Breast epithelium (tissue), 4 donors: ENCODE results near the gene KLRF1. TPM values are rescaled to one million over a fixed set of nuclear protein-coding genes. Genes with fewer than 3 reads are reported as not detected.

Experiments
- DNase-seq, 2 donors: peaks; one replicate each; pipeline ENCODE4 v3.0.0-alpha.2; 2019; ENCODE audit warnings: low spot score in 2 of 2
- H3K27ac ChIP-seq, 2 donors: fragments of 200-600 bp; sonication (generic) in 1 of 2; one replicate each; pipeline ENCODE4 v1.5.1; 2016 to 2019; ENCODE audit warnings: mild to moderate bottlenecking in 1 of 2
- H3K27me3 ChIP-seq, 2 donors: fragments of 200-600 bp; sonication (generic) in 1 of 2; one replicate each; pipeline versions ENCODE4 v1.5.1 to v1.6.0; 2017 to 2019; ENCODE audit warnings: control low read depth in 1 of 2, mild to moderate bottlenecking in 1 of 2
- H3K36me3 ChIP-seq: fragments of 200-600 bp; one replicate; pipeline ENCODE4 v1.5.1; 2019
- H3K4me1 ChIP-seq, 2 donors: fragments of 200-600 bp; sonication (generic); one replicate each; pipeline ENCODE4 v1.5.1; 2016 to 2019; ENCODE audit warnings: control low read depth in 1 of 2
- H3K4me3 ChIP-seq, 3 donors: fragments of 200-600 bp; sonication (generic); 1 replicate in 2 of 3; 2 replicates in 1 of 3; pipeline ENCODE4 v1.5.1; 2016 to 2019; ENCODE audit warnings: mild to moderate bottlenecking in 3 of 3, moderate library complexity in 2 of 3
- H3K9me3 ChIP-seq, 2 donors: fragments of 200-600 bp; sonication (generic) in 1 of 2; one replicate each; pipeline ENCODE4 v1.5.1; 2016 to 2019; ENCODE audit warnings: control low read depth in 1 of 2
- POLR2A ChIP-seq: fragments of 450-650 bp; IDR thresholded peaks from one replicate; pipeline ENCODE4 v1.6.1; 2016; ENCODE audit warnings: antibody characterized with exemption, mild to moderate bottlenecking, moderate library complexity
- POLR2AphosphoS5 ChIP-seq, 3 donors: sonication (generic); formaldehyde crosslinking; IDR thresholded peaks; one replicate each; pipeline ENCODE4 v1.6.1; 2017; ENCODE audit warnings: antibody characterized with exemption in 3 of 3
- intact Hi-C: fragments of 100-400 bp; cut with DNase I; formaldehyde crosslinking; loops from one replicate; pipeline ENCODE4 v1.15.1; 2023; ENCODE audit warnings: low total_unique reads
- total RNA-seq, 3 donors: library from RNA; depleted of rRNA; stranded (reverse); fragments of >200 nt; gene quantifications; one replicate each; pipeline ENCODE4 v1.1.0, GENCODE V29; 2016
- TF ChIP-seq, protein P1 (sequence below), 3 donors: fragments of 450-650 bp; IDR thresholded peaks; one replicate each; pipeline ENCODE4 v1.5.1; 2016 to 2017; ENCODE audit warnings: antibody characterized with exemption in 3 of 3, mild to moderate bottlenecking in 3 of 3, moderate library complexity in 3 of 3

Gene KLRF1
- under 1 TPM in 2 of 3 donors, not detected in 1; 0.32 to 0.44 TPM for total RNA-seq

- Histone ChIP-seq H3K36me3 (no peaks in the 10 kb centered on the region), H3K9me3 (no peaks in the 10 kb centered on the region), H3K27ac (no peak within 1 kb of the TSS), H3K27me3 (no peaks in the 10 kb centered on the region), H3K4me1 (no peaks in the 10 kb centered on the region), H3K4me3 (no peak within 1 kb of the TSS)
- no peak for DNase-seq
- TF ChIP-seq, protein P1, sequence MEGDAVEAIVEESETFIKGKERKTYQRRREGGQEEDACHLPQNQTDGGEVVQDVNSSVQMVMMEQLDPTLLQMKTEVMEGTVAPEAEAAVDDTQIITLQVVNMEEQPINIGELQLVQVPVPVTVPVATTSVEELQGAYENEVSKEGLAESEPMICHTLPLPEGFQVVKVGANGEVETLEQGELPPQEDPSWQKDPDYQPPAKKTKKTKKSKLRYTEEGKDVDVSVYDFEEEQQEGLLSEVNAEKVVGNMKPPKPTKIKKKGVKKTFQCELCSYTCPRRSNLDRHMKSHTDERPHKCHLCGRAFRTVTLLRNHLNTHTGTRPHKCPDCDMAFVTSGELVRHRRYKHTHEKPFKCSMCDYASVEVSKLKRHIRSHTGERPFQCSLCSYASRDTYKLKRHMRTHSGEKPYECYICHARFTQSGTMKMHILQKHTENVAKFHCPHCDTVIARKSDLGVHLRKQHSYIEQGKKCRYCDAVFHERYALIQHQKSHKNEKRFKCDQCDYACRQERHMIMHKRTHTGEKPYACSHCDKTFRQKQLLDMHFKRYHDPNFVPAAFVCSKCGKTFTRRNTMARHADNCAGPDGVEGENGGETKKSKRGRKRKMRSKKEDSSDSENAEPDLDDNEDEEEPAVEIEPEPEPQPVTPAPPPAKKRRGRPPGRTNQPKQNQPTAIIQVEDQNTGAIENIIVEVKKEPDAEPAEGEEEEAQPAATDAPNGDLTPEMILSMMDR (IDR thresholded peaks at IDR 0.05): no peak
- TF ChIP-seq POLR2AphosphoS5 (IDR thresholded peaks at IDR 0.05): no peak
- no peak for TF ChIP-seq POLR2A
- intact Hi-C loops: no loop called here
Measured at GRCh38 chr12:9827209-9827888, at the start of gene KLRF1. KLRF1 (plus strand) TSS chr12:9827481; CDS start chr12:9827545, 64 bp downstream.

DNA sequence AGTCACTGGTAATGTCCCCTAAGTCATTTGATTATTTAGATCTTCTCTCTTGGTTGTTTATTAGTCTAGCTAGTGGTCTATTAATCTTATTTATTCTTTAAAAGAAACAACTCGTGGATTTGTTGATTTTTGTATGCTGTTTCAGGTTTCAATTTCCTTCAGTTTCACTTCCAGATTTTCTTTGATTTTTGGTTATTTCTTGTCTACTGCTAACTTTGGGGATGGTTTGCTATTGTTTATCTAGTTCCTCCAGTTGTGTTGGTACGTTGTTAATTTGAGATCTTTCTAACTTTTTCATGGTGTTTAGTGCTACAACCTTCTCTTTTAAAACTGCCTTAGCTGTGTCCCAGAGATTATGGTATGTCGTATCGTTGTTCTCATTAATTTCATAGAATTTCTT lies 48.1 kb upstream of the KLRF1 start:
- Histone ChIP-seq H3K4me3 (no peak overlapping the region), H3K27me3 (no peaks in the 10 kb centered on the region), H3K36me3 (no peaks in the 10 kb centered on the region), H3K9me3 (no peaks in the 10 kb centered on the region), H3K4me1 (no peaks in the 10 kb centered on the region), H3K27ac (no peak overlapping the region)
- intact Hi-C loops: no loop called here
- no peak for DNase-seq
- no peak for TF ChIP-seq POLR2A
- TF ChIP-seq, protein P1 (IDR thresholded peaks at IDR 0.05): no peak
- TF ChIP-seq POLR2AphosphoS5 (IDR thresholded peaks at IDR 0.05): no peak

- DNase-seq: no peak
- Histone ChIP-seq H3K9me3 (no peaks in the 10 kb centered on the region), H3K4me1 (no peaks in the 10 kb centered on the region), H3K36me3 (no peaks in the 10 kb centered on the region), H3K27ac (no peak overlapping the region), H3K4me3 (no peak overlapping the region), H3K27me3 (no peaks in the 10 kb centered on the region)
- intact Hi-C loops: loop anchor here (2.0 kb wide), 1 partner anchor 59 kb away; no protein-coding TSS in a partner anchor
- TF ChIP-seq, protein P1 (IDR thresholded peaks at IDR 0.05): no peak
- TF ChIP-seq POLR2A: no peak
Measured at GRCh38 chr12:9781360-9781759, 45.9 kb upstream of the KLRF1 start.

- no peaks in the 10 kb centered on the region for H3K9me3 ChIP-seq
- no peaks in the 10 kb centered on the region for H3K27me3 ChIP-seq
- no peak for DNase-seq
- H3K4me1 ChIP-seq: no peaks in the 10 kb centered on the region
- H3K27ac ChIP-seq: no peak overlapping the region
- no peaks in the 10 kb centered on the region for H3K36me3 ChIP-seq
- TF ChIP-seq, protein P1 (IDR thresholded peaks at IDR 0.05): no peak
- TF ChIP-seq POLR2A (no peak), POLR2AphosphoS5 (IDR thresholded peaks at IDR 0.05) (no peak)
- no peak overlapping the region for H3K4me3 ChIP-seq
- intact Hi-C loops: no loop called here
Measured at GRCh38 chr12:9782547-9783382, 44.5 kb upstream of the KLRF1 start.

DNA sequence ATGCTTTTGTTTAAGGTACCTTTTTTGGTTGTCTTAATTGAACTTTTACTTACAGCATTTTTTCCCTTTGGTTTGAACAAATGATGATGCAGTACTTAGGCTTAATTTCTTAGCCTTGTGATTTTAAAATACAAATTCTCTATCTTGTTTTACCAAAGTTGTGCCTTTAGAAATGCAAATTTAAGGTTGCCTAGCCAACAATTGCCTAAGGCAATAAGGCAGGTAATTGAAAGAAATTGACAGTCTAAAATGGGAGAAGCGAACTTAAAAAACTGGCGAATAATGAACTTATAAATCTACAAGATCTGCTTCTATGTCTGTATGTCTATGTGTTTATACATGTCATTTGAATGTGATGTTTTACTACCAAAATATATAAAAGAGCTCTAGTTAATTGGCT lies 43.0 kb upstream of the KLRF1 start:
- no peak overlapping the region for H3K27ac ChIP-seq
- intact Hi-C loops: no loop called here
- H3K27me3 ChIP-seq: no peaks in the 10 kb centered on the region
- no peaks in the 10 kb centered on the region for H3K9me3 ChIP-seq
- no peak for TF ChIP-seq POLR2AphosphoS5 (IDR thresholded peaks at IDR 0.05)
- TF ChIP-seq, protein P1 (IDR thresholded peaks at IDR 0.05): no peak
- no peak for TF ChIP-seq POLR2A
- no peak overlapping the region for H3K4me3 ChIP-seq
- H3K36me3 ChIP-seq: no peaks in the 10 kb centered on the region
- no peaks in the 10 kb centered on the region for H3K4me1 ChIP-seq
- DNase-seq: no peak
